Measurements from ENCODE around the gene LINGO4. TPM values are rescaled to one million over a fixed set of nuclear protein-coding genes. Genes with fewer than 3 reads are reported as not detected.
A peak's percentile ranks its signal among the peaks of the same experiment; 100 is the strongest.
"Not testable (repeated sequence)": the region's sequence is repeated elsewhere in the genome, so short reads cannot be mapped to it uniquely, and the experiment has no call there.

LINGO4 gene
- total RNA-seq, 1 donor from 2014 or later = not detected

DNA sequence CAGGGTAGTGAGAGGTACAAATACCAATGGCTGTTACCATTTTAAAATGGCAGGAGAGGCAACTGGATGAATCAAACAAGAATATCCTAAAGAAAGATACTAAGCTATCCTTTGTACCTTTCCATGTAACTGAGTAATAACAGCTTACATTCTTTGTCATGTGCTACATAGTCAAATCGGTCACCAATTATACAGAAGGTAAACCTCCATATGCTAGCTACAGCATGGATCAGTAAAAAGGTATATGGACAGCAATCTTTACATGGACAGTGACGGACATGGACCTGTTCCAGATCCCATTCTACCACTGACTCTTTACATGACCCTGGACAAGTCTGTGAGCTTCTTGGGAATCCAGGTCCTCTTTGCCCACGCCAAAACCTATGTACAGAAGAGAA lies 28.6 kb downstream of the LINGO4 start:
- DNase-seq (ENCODE audit: low read depth) = no peak
- TF ChIP-seq, protein P1, sequence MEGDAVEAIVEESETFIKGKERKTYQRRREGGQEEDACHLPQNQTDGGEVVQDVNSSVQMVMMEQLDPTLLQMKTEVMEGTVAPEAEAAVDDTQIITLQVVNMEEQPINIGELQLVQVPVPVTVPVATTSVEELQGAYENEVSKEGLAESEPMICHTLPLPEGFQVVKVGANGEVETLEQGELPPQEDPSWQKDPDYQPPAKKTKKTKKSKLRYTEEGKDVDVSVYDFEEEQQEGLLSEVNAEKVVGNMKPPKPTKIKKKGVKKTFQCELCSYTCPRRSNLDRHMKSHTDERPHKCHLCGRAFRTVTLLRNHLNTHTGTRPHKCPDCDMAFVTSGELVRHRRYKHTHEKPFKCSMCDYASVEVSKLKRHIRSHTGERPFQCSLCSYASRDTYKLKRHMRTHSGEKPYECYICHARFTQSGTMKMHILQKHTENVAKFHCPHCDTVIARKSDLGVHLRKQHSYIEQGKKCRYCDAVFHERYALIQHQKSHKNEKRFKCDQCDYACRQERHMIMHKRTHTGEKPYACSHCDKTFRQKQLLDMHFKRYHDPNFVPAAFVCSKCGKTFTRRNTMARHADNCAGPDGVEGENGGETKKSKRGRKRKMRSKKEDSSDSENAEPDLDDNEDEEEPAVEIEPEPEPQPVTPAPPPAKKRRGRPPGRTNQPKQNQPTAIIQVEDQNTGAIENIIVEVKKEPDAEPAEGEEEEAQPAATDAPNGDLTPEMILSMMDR (conservative IDR thresholded peaks at IDR 0.05; ENCODE audit: low read depth, low read length) = no peak
- no peak overlapping the region for H3K4me3 ChIP-seq (ENCODE audit: low read depth, low read length)

DNA sequence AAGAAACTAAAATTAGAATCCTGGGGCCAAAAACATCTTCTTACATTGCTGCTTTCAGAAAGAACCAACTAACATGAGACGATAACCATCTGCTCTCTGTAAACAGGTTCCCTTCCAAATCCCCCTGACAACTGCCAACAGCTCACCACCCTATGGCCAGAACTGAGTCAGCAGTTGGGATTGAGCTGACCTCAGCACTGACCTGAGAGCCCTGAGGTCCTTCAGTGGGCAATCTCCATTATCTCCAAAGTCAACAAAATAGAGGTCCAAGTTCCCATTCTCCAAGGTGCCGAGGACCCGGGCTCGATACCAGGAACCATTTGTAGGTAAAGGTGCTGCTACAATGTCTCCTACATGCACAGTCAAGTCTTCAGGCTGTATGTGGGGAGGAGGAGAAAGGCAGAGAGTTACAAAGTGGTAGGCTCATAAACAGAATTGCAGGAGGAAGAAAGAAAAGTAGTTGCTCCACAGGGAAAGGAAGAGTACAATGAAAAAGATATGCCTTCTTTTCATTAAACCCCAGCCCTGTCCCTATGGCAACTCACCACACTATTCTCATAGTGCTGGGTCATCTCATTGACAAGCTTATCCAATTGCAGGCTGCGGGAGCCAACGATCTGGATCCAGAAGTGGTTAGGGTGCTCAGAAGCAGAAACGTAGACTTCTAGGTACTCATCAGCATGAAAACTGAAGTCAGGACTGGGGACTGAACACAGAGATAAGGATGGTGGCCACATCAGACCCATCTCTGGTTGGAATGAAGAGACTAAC lies 29.1 kb downstream of the LINGO4 start:
- DNase-seq (ENCODE audit: low read depth) = no peak
- TF ChIP-seq, protein P1 (conservative IDR thresholded peaks at IDR 0.05; ENCODE audit: low read depth, low read length) = no peak
- no peak overlapping the region for H3K4me3 ChIP-seq (ENCODE audit: low read depth, low read length)

DNA sequence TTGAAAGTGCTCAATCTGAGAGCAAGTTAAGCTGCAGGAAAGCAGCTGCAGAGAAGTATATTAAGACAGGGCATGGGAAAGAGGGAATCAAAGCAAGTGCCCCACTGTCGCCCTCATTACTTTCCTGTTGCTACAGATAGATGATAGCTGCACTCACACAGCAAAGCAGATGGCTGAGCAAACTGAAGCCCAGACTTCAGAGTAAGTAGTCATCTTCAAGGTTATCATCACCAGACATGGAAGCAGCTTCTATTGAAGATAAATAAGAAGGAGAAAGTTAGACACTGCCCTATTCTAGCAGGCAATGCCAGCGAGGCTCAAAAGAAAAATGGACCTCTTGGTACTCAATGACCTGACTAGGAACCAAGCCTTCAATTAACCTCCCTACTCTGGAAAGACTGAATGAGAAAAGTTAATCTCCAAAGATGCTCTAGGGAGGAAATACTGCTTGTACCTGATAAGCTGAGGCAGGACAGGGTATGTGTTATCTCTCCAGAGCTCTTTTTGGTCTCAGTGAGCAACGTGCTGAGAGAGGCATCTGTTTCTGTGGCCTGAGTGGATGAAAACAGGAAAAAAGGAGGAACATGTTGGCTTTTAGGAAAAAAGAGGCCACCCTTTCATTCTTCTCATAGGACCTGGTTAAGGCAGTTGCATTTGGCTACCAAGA lies 30.8 kb downstream of the LINGO4 start:
- TF ChIP-seq, protein P1 (conservative IDR thresholded peaks at IDR 0.05; ENCODE audit: low read depth, low read length) = no peak
- no peak for DNase-seq (ENCODE audit: low read depth)
- no peak overlapping the region for H3K4me3 ChIP-seq (ENCODE audit: low read depth, low read length)

DNA sequence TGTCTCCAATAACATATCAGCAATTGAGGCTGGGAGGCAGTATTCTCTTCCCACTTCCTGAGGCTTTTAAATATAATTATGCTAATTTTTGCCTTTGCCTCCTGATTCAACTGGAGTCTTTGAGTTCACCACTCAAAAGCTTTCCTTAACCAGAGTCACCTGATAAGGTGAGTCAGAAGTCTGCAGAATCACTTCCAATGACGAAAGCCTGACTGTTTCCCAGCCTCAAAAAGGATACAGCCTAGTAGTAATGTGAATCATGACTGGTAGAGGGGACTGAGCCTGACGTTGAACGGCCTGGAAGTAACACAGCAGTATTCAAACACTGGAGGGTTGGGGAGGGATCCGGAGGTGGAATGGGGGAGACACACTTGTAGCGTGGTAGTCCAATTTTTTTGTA lies 31.5 kb downstream of the LINGO4 start:
- DNase-seq (ENCODE audit: low read depth) = peak; percentile 84
- H3K4me3 ChIP-seq (ENCODE audit: low read depth, low read length) = no peak overlapping the region
- TF ChIP-seq, protein P1 (conservative IDR thresholded peaks at IDR 0.05; ENCODE audit: low read depth, low read length) = no peak

DNA sequence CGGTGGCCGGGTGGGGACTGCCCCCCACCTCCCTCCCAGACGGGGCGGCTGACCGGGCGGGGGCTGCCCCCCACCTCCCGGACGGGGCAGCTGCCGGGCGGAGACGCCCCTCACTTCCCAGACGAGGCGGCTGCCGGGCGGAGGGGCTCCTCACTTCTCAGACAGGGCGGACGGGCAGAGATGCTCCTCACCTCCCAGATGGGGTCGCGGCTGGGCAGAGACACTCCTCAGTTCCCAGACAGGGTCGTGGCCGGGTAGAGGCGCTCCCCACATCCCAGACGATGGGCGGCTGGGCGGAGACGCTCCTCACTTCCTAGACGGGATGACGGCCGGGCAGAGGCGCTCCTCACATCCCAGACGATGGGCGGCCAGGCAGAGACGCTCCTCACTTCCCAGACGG lies 35.9 kb downstream of the LINGO4 start:
- DNase-seq (ENCODE audit: low read depth); H3K4me3 ChIP-seq (ENCODE audit: low read depth, low read length): not testable (repeated sequence)

DNA sequence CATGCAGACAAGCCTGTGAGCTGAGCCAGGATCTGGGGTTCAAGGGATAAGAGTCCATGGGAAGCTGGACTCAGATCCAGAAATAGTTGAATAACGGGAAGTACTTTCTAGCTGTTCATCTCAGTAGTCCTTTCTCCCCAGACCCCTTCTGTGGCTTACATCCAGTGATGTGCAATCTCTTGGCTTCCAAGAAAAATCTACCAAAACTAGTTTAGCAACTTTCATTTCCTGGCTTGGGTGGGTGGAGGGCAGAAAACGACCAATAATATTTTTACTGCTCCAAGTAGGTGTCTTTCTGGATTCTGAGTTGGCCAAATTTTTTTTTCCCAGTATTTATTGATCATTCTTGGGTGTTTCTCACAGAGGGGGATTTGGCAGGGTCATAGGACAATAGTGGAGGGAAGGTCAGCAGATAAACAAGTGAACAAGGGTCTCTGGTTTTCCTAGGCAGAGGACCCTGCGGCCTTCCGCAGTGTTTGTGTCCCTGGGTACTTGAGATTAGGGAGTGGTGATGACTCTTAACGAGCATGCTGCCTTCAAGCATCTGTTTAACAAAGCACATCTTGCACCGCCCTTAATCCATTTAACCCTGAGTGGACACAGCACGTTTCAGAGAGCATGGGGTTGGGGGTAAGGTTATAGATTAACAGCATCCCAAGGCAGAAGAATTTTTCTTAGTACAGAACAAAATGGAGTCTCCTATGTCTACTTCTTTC lies 36.7 kb downstream of the LINGO4 start:
- not testable (repeated sequence) for H3K4me3 ChIP-seq (ENCODE audit: low read depth, low read length); DNase-seq (ENCODE audit: low read depth)

DNA sequence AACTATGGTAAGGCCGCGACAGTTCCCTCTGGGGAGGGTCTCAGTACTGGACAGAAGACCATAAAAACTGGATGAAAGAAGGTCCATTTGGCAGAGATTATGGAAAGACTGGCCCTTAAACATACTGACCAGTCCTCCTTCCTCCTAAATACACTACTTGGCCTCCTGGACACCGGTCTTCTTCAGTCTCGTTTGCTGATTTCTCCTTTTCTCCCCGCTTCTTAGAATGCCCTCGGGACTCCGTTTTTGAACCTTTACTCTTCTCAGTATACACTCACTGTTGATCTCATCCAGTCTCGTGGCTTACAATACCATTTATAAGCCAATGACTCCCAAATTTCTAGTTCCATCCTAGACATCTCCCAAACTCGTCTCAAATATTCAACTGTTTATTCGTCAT lies 41.2 kb downstream of the LINGO4 start:
- H3K4me3 ChIP-seq (ENCODE audit: low read depth, low read length) = peak overlapping the region; percentile 75
- TF ChIP-seq, protein P1 (conservative IDR thresholded peaks at IDR 0.05; ENCODE audit: low read depth, low read length) = no peak
- DNase-seq (ENCODE audit: low read depth) = no peak
